Activated CD8-positive, alpha-beta memory T cell treated with anti-CD3 and anti-CD28 coated beads, Interleukin-2, amount 50 U/mL, for 24 hours (primary cell): Measurements from ENCODE around the gene RIC8A.
"Not testable (repeated sequence)": the region's sequence is repeated elsewhere in the genome, so short reads cannot be mapped to it uniquely, and the experiment has no call there.

ENCODE experiments used
- DNase-seq: peaks from one replicate; pipeline ENCODE4 v3.0.0-alpha.2; 2020; ENCODE audit errors: extremely low read depth

Gene RIC8A

GRCh38 chr11:207208-207862 lies at the start of gene RIC8A, which contains the start of gene BET1L:
TSS of gene RIC8A (plus strand) at chr11:207708. CDS start at chr11:208855, 1,147 bp downstream.
TSS of gene BET1L (minus strand) at chr11:207399. CDS start at chr11:207321, 78 bp downstream.
- peak; percentile 93 for DNase-seq

GRCh38 chr11:180242-180641 lies 27.3 kb upstream of the RIC8A start:
- DNase-seq = not testable (repeated sequence)

- DNase-seq = not testable (repeated sequence)
Observed at GRCh38 chr11:189200-189783, 18.2 kb upstream of the RIC8A start.

GRCh38 chr11:189843-190311 lies 17.6 kb upstream of the RIC8A start:
- not testable (repeated sequence) for DNase-seq

GRCh38 chr11:190546-190945 lies 17.0 kb upstream of the RIC8A start:
- not testable (repeated sequence) for DNase-seq

GRCh38 chr11:191490-192478 lies 15.7 kb upstream of the RIC8A start:
- DNase-seq = not testable (repeated sequence)

GRCh38 chr11:192674-193128 lies 14.8 kb upstream of the RIC8A start, which contains the start of gene SCGB1C1:
TSS of gene SCGB1C1 (plus strand) at chr11:193078. CDS start at chr11:193100, 22 bp downstream.
- not testable (repeated sequence) for DNase-seq

- not testable (repeated sequence) for DNase-seq
Observed at GRCh38 chr11:193481-193880, 14.0 kb upstream of the RIC8A start.

GRCh38 chr11:196786-197731 lies 10.4 kb upstream of the RIC8A start:
- DNase-seq = no peak

GRCh38 chr11:197741-198235 lies 9.7 kb upstream of the RIC8A start:
- no peak for DNase-seq

GRCh38 chr11:198236-198806 lies 9.2 kb upstream of the RIC8A start:
- DNase-seq = no peak

- DNase-seq = no peak
Observed at GRCh38 chr11:199004-199581, 8.4 kb upstream of the RIC8A start.

- no peak for DNase-seq
Observed at GRCh38 chr11:199782-200181, 7.7 kb upstream of the RIC8A start.

GRCh38 chr11:200224-201003 lies 7.1 kb upstream of the RIC8A start:
- DNase-seq = no peak

GRCh38 chr11:201966-202365 lies 5.5 kb upstream of the RIC8A start:
- no peak for DNase-seq

- DNase-seq = no peak
Observed at GRCh38 chr11:202490-202889, 5.0 kb upstream of the RIC8A start.

GRCh38 chr11:203056-203944 lies 4.2 kb upstream of the RIC8A start:
- DNase-seq = no peak
